CD4-positive, alpha-beta T cell treated with Interleukin-12 subunit alpha and Interleukin-12 subunit beta, for 1 hour (primary cell): ENCODE measurements around the gene FGF12.
A peak's percentile ranks its signal among the peaks of the same experiment; 100 is the strongest.
"Not testable (repeated sequence)": the region's sequence is repeated elsewhere in the genome, so short reads cannot be mapped to it uniquely, and the experiment has no call there.

Experiments used
- DNase-seq: peaks from one replicate; pipeline ENCODE4 v3.0.0-alpha.2; 2020

FGF12 gene

DNA sequence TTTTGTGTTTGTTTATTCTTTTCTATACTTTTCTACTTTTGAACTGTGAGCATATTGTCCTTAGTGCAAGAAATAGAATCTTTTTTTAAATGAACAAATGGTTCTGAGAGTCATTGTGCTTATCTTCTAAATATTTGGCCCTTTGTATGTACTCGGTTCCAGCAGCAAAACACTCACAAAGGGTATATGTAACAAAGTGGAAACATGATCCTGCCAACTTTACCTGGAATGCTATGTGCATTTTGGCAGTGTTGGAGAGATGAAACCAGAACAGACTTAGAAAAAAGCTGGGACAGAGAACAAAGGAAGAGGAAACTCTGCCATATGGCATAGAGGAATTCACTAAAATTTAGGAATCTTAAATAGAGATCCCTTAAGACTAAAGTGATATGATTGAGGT lies 150.1 kb downstream of the FGF12 start:
- no peak for DNase-seq

DNA sequence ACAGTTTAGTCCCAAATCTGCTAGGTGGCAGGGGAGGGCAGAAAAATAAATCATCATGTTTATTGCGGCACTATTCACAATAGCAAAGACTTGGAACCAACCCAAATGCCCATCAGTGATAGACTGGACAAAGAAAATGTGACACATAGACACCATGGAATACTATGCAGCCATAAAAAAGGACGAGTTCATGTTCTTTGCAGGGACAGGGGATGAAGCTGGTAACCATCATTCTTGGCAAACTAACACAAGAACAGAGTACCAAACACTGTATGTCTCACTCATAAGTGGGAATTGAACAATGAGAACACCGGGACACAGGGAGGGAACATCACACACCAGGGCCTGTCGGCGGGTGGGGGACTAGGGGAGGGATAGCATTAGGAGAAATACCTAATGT lies 150.6 kb downstream of the FGF12 start:
- not testable (repeated sequence) for DNase-seq

DNA sequence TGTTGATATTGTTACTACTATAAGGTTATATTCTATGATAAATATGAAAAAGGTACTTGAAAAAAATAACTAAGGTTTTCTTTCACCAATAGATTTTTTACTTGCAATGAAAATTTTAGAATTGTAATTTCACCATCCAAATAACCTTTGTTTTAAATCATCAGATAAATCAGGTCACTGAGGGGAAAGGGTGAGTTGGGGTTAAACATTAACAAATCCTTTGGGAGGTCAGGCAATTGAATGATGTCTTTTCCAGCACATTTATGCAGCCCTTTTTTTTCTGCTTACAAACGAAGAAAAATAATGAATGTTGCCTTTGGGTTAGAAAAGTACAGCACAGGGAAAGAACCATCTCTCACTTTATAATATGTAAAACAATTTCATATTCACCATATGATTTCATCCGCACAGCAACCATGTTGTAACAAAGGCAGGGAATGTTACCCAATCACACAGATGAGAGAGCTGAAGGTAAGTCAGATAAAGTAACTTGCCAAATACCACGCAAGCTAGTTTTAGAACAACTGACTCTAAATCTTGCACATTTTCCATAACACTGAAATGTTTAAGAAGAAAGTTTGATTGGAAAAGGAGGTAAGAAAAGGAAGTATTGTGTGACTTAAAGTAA lies 151.3 kb downstream of the FGF12 start:
- no peak for DNase-seq

DNA sequence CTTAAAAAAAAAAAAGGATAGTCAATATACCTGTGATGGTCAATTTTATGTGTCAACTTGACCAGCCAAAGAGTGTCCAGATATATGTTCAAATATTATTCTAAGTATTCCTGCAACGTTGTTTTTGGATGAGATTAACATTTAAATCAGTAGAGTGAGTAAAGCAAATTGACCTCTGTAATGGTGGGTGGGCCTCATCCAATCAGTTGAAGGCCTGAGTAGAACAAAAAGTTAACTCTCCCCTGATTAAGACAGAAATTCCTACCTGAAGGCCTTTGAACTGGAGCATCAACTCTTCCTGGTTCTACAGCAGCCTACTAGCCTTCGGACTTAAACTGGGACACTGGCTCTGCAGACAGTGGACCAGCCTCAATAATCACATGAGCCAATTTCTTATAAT lies 154.1 kb downstream of the FGF12 start:
- no peak for DNase-seq

DNA sequence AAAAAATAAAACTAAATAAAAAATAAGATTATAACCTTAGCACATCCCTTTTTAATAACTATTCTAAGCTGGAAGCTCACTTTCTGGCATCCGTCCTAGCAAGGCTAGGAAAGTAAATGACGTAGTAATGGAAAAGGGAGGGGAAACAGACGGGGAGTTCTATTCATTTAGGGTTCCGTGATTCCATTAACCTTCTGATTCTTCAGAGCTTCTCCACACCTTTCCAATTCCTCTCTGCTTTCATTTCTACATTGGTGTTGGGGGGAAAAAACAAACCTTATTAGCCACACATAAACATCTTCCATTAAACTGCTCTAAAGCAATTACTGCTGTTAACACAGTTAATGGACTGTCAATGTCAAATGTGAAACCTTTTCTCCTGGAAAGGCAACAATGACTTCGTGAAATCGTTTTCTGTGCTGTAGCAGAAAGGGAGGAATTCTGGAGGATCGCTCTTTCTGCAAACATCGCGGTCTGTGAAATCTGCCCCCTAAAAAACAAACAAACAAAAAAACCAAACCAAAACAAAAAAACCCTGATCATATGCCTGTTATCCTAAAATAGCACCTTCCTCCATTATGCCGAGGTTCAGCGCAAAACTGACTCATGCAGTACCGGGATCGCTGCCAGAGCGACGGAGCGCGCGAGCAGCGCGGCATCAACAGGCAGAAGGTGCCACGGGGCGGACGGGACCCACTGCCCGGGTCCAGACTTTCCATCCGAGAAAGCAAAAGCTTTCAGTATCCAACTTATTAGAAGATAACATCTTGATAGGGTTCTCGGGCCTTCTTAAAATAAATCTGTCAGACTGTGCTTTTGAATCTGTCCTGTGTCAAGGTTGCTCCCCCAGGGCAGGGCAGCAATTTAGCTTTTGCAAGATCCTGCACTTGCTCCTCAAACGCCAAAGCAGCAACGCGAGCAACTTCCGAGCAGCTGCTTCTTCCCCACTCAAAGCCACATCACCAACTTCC lies 156.2 kb downstream of the FGF12 start:
- DNase-seq = no peak

DNA sequence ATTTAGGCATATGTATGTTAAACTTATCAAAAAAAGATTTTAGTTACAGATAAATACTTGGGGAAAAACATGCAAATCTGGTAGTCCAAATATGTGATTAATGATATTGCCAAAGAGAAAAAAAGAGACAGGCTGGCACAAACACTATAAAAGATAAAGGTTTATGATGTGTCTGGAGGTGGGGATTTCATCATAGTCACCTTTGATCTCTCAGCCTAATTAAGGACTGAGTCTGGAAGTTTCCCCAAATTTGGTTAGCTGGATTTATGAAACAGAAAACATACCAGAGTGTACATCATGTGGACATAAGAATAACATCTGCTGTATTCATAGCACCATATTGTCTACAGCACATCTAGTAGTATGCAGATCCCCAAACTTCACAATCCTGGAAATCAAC lies 157.0 kb downstream of the FGF12 start:
- DNase-seq = no peak

DNA sequence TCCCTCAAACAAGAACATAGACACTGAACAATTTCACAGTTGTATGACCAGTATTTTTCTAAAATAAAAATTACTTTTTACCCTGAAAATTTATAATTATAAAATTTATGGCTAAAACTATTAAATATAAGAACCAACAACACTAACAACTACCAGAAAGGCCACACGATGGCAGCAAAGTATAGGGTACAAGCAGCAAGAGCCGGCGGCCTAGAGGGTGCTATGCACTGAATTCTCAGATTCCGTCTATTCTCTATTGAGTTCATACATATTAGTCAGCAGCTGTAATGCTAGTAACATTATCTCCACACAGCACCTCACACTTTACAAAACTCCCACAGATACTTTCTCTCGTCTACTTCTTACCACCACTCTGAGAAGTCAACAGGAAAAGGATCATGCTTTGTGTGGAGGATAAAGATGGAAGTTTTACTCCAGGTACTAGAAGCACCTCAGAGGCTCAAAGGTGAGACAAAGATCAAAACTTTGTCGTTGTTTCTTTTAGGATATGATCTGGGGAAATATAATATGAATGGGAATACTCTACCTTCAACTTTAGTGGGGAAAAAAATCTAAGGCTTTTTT lies 160.5 kb downstream of the FGF12 start:
- peak; percentile 46 for DNase-seq

DNA sequence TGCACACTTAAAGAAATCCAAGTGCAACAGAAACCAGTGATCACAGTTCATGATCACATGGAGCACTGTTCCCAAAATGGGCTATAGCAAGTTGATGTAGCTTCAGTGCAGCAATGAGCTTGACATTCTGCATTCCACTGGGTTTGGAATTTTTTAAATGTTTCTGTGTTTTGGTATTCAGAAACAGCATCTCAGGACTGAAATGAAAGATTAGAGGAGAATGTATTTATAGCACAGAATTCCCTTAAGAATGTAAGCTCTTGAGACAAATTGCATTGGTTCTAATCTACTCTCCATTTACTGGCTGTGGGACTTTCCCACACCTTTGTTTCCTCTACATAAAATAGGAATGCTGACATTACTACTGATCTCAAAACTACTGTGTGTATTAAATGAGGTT lies 162.7 kb downstream of the FGF12 start:
- DNase-seq = no peak

DNA sequence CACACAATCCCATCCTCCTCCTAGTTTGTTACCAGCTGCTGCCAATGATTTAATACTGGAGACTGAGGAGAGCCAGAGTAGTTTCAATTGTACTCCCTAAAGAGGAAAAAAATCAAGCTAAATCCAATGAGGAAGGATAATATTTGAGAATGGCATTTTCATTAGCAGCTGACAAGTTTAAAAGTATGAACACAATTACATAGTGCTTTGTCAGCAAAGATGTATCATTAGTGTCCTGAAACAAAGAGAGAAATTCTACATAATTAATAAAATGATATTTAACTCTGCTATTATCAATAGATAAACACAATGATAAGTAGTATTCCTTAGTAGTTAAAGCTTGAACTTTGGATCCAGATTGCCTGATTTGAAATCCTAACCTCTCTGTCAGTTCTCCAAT lies 163.9 kb downstream of the FGF12 start:
- DNase-seq = no peak

DNA sequence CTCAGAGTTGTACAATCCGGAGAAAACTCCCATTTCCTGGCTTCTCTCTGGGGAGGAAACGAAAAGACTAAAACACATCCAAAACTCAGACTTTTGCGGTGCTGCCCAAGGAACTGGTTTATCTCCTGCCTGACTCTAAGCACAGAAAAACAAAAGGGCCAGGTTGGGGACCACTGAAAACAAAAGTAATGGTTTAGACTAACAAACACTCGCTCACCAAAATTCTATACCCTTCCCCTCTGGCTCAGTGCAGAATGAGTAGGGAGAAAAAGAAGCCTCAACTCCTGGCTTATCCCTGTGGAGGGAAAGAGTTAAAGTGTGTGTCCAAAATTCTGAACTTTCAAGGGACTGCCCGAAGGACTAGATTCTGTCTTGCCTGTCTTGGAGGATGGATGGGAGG lies 173.6 kb downstream of the FGF12 start:
- no peak for DNase-seq

DNA sequence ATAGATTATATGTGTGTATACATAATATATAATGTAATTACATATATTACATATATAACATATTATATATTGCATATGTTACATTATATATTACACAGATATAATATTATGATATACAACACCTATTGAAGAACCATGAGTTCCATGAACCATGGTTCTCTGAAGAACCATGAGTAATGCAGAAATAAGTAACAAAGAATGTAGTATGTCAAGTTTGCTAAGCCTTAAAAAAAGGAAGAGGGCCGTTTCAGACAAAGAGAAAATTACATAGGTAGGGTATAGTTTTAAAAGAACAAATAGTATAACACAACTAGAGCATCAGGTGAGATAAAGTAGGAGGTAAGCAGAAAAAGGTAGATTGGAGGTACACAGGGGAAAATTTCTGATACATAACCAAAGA lies 177.0 kb downstream of the FGF12 start:
- DNase-seq = no peak

DNA sequence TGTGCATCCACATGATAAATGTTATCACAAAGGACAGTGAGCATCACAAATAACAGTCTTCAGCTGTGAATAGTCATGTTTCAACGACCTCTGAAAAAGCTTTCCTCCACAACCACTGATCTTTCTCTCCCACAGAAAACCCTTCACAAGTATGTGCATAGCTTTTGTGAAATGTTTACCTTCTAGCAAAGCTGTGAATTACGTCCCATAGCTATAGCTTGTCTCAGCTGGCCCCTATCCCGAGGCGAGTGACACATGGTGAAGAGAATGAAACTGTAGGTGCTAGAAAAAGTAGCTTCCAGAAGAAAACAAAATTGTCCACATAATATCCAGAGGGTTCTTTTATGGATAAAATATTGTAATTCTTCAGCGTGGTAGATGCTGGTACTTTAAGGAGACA lies 182.0 kb downstream of the FGF12 start:
- DNase-seq = no peak

DNA sequence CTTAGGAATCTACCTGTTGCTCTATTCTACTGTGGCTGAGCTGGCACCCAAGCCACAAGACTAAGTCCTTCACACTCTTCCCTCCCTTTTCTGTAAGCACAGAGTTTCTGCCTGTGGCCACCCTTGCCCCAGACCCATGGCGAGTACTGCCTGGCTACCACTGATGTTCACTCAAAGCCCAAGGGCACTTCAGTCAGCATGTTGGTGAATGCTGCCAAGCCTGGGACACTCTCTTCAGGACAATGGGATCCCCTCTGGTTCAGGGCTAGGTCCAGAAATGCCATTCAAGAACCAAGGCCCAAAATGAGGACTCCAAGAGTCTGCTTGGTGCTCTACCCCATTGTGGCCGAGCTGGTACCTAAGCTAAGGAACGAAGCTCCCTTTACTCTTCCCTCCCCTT lies 184.2 kb downstream of the FGF12 start:
- no peak for DNase-seq

DNA sequence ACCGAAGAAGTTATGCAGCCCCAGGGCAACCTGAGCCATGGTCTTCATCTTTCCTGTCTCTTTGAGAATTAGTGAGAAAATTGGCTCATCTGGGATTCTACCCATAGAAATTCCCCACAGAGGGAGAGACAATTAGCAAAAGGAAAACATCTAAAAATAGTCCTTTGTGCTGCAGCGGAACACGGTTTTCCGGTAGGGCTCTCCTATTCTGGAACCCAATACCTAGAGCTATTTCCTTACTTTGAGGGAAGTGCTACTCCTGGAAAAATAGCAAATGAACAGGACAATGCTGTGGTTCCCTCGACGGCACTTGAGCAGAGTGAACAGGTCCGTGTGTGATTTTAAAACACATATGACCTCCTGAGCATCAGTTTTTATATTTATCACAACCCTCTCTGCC lies 210.5 kb downstream of the FGF12 start:
- DNase-seq = no peak

DNA sequence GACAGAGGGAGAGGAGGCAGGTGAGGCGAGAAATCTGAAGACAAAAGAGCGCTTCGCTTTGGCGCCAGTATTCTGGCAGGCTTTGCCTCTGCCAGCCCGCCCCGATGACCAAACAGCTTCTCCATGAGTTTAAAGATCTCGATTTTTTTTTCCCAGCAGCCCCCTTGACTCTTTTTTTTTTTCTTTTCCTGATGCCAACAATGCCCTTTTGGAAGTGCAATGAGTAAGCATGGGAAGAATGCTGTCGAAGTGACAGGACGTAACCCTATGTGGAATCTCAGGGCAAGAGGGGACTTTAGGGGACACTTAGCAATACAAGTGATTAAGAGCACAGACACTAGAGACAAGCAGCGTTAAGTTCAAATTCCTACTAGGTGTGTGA lies 211.7 kb downstream of the FGF12 start:
- no peak for DNase-seq

DNA sequence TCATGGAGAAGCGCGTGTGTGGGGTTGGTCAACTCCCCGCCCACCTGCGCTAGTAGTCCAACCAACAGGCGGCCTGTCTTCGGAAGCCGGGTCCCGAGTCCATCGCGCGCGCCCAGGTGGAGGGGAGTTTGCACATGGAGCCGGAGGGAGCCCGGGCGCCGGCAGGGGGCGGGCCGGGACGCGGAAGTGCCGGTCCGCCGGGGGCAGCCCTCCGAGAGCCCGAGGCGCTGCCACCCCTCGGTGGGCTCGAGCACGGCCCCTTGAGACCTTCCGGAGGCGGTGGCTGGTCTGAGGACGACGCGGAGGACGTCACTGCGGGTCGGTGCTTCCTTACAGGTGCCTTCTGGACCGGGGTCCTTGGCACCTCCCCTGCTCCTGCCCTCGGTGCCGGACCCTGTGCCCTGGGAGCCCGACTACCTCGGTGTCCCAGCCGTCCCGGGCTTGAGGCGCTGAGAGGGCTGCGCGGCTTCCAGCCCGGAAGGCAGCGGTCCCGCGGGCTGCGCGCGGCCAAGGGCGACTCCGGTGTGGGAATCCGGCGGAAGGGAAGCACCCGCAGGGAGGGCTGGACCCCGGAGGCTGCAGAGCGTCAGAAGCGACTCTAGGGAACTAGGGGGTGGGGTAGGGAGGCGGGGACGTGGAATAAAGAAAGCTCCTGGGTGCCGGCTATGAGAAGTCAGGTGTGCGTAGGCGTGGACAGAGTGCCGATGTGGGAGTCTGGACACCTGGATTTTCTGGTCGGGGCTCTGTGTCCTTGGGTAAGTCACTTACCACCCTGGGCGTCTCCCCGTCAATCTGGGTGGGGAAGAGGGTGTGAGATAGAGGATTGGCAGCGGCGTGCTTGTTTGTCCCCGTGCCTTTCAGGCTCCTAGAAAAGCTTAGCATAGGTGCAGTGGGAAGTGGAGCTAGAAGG lies 212.3 kb downstream of the FGF12 start:
- no peak for DNase-seq

DNA sequence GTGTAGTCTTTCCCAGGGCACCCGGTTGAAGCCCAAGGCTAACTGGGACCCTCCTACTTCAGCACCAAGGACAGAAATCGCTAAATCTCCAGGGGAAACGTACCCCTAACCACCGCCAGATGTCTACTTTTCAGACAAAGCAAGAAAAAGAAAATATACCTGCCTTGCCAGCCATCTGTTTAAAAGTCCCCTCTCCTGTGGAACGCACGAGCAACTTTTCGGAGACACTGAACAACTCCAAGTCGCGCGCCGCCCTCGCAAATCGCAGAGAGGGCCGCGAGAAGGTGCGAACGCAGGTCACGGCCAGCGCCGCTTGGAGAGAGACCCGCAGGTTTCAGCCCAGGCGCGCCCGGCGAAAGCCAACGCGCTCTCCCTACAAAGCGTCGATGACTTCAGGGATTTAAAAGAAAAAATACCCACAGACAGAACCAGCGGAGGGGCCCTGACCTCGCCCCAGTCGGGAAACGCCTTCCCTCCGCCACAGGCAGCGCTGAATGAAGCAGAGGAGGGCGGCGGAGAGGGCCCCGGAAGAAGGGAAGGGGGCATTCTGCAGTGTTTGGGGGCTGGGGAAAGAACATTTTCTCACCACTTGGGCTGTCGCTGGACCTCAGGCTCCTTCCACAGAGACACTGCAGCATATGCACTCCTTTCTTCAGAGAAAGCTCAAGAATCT lies 213.1 kb downstream of the FGF12 start:
- DNase-seq = no peak

DNA sequence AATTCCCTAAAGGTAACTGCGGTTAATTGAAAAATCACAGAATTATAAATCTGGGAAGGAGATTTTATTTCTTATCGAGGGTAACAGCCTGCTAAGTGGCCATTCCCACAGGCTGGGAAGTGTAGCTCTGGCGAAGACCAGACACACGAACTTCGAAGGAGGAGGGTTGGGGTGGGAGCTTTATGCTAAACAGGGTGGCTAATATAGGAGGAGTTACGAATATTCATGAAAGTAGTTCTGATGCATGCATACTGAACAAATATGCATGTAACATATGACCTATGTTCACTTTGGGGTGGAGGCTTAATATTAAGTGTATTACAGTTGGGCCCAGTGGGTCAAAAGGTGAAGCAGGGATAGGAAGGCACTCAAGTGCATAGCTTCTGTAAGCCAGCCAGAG lies 221.6 kb downstream of the FGF12 start:
- no peak for DNase-seq

DNA sequence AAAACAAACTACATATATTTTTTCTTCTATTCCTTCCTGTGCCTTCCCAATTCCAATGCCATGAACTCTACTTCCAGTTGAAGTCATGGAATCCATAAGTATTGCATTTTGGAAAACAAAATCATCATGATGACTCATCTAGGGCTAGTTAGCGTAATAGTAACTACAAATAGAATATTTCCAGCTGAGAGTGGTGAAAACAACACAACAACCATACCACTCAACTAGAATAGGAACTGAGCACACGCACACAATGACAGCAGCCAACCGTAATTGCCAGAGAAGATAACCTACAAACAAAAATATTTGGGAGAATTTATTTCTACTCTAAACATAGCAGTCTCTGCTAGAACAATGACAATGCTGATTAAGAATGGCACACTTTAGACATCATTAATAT lies 225.9 kb downstream of the FGF12 start:
- DNase-seq = no peak

DNA sequence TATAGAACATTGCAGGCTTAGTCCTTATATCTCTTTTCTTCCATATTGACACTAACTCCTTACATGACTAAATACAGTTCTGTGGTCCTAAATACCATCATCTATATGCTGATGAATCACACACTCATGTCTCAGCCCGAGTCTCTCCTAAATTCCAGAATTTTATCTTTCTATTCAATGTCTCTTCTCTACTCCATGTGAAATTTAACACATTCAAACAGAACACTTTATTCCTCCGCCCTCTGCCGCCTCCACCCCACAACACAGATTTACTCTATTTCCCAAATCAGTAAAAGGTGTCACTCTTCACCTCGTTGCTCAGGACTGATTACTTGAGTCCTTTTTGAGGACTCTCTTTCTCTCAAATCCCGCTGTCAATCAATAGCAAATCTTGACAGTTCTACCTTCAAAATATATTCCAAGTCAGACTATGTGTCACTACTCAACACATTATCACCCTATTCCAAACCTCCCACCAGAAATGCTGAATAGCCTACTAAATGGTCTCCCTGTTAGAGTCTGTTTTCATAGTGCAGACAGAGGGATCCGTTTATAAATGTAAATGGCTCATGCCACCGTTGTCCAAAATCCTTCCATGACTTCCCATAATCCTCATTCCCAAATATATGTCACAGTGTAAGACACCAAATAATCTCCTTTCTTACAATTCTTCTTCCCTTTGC lies 230.3 kb downstream of the FGF12 start:
- no peak for DNase-seq

DNA sequence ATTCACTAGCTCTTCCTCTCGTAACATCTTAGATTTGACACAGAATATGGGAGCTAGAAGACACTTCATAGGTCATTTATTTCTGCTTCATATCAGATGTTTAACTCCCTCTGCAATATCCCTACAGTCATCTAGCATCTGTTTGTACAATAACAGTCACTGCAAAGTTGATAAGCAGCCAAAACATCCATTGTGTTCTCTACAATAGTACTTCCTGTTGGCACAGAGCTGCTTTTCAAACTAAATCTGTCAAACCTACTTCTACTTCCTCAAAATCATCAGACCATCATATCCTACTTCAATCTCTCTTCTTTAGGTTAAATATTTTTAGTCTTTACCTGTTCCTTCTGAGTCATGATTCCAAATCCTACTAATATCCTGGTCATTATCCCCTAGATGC lies 233.2 kb downstream of the FGF12 start:
- DNase-seq = no peak

DNA sequence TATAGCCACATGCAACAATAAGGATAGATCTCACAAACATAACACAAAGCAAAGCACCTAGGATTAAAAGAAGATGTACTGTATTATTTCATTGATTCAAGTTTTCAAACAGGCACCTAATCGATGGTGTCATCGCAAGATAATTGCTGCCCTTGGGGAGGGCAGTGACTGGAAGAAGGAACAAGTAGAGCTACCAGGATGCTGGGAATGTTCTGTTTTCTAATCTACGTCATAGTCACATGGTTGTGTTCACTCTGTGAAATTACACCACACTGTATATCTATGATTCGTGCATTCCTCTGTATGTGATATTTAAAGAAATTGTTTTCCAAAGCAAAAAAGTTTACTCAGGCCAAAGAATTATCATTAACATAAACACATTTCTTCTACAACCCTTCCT lies 236.6 kb downstream of the FGF12 start:
- no peak for DNase-seq
